HG03139 (cell line): ENCODE results near the gene ECPAS.
"Not testable (repeated sequence)": the region's sequence is repeated elsewhere in the genome, so short reads cannot be mapped to it uniquely, and the experiment has no call there.

Experiments
- ATAC-seq: cut with Tn5 transposase; IDR thresholded peaks from one replicate; pipeline ENCODE4 v1.9.1; 2021; ENCODE audit not compliant: unreplicated experiment

The ECPAS gene

GRCh38 chr9:111413996-111414395 lies 70.2 kb downstream of the ECPAS start:
- ATAC-seq, result no peak

GRCh38 chr9:111412280-111412679 lies 71.9 kb downstream of the ECPAS start:
- ATAC-seq, result no peak

DNA sequence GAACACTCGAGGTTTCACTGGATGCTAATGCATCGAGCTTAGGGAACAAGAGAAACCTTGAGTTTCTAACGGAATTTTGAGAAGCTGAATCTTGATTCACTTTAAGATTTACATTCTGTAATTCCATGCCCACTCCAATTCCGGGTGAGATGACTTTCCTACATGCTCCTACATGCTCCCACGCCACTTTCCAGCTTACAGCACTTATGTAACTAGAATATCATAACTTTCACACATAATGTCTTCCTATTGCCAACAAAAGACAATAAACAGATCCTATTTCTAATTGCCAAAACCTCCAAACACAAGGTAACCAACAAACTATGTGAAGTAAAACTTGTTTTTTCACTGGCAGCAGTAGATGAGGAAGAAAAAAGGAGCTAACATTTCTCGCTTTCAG lies 72.9 kb downstream of the ECPAS start:
- no peak for ATAC-seq

GRCh38 chr9:111407813-111408212 lies 76.4 kb downstream of the ECPAS start:
- ATAC-seq, result no peak

GRCh38 chr9:111405701-111406100 lies 78.5 kb downstream of the ECPAS start:
- no peak for ATAC-seq

DNA sequence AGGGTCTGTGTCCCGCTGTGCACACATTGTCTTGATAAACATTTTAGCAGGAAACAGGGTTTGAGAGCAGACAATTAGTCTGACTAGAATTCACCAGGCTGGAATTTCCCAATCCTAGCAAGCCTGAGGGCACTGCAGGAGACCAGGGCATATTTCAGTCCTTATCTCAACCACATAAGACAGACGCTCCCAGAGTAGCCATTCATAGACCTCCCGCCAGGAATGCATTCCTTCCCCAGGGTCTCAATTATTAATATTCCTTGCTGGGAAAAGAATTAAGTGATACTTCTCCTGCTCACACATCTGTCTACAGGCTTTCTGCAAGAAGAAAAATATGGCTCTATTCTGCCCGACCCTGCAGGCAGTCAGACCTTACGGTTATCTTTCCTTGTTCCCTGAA lies 82.7 kb downstream of the ECPAS start:
- not testable (repeated sequence) for ATAC-seq

- ATAC-seq, result no peak
Measured at GRCh38 chr9:111400564-111400898, 83.7 kb downstream of the ECPAS start.

- no peak for ATAC-seq
Measured at GRCh38 chr9:111399772-111400563, 84.2 kb downstream of the ECPAS start.

DNA sequence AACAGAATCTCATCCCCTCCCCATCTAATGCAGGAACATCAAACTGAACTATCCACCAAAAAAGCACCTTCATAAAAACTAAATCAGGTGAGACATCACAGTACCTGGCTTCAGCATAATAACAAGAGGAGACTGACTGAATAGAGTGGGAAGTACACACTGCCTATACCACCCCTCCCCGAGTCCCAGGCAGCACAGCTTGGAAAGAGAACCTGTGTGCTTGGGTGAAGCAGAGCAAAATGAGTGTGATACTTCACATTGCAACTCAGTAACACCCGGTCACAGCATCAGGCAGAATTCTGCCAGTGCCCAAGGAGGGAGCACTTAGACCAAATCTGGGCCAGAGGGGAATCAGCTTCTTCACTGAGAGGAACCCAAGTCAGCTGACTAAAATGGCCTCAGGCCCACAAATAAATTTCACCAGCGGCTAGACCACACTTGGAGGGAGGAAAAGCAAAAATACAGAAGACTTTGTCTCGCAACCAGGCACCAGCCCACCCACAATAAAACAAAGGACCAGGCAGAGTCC lies 84.9 kb downstream of the ECPAS start:
- ATAC-seq, result no peak

DNA sequence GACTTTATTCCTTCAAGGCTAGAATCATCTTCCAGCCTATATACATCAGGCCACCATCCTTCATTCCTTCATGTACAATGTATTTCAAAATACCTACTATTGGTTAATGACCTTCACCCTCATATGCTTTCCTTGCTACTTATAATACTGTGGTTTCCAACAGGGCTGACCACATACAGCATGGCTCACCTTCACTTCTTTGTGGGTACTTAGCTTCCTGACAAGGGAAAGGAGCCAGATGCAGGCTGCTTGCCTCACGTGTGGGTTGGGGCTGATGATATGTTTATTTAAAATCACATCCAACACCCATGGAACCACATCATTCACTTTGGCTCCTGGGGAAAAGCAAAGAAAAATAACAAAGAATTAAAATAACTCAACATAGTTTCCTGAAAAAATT lies 90.2 kb downstream of the ECPAS start:
- ATAC-seq, result no peak

- ATAC-seq, result no peak
Measured at GRCh38 chr9:111389406-111389805, 94.8 kb downstream of the ECPAS start.

DNA sequence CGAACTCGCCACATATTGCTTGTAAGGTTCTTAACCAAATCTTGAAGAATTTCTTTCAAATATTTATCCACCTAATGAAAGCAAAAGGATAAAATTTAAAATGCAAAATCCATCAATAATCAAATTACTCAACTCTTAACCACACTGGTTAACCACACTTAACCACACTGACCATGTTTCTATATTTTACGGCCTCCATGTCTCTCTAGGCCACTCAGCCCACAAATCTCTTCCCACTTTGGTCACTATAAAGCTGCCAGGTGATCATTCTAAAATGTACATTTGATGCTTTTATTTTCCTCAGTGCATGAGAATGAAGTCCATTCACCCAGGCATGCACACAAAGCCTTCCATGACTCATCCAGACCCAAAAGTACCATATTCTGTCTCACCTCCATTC lies 97.8 kb downstream of the ECPAS start:
- ATAC-seq, result no peak

- ATAC-seq, result no peak
Measured at GRCh38 chr9:111381006-111381405, 103.2 kb downstream of the ECPAS start.

DNA sequence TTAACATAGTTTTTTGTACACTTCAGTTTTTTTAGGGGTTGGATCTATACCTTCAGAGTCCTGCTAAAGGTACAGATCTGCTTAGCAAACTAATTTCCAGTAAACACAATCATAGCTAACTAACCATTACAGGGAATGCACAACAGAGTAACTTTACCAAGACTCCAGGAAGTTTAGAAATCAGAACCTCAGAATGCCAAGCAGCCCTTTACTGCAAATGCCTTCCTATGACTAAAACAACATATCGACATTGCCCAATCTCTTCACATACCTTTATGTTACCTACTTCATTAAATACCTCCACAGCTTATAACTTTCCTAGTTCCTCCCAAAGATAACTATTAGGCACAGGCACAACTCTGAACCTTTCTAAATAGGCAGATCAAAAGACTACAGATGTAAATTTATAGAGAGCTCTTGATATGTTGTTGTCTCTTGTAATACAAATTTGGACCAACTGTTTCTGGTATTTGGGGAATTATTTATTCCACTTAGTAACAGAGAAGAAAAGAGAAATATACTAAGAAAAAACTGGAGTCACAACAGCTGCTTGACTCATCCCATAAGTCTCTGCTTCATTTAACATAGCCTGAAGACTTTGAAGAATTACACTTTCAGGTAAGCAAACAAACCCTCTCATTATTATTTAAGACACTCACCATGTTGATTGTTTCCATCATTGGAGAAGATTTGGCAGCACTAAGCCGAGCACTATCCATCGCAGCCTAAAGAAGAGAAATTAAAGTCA lies 108.2 kb downstream of the ECPAS start:
- ATAC-seq, result no peak

DNA sequence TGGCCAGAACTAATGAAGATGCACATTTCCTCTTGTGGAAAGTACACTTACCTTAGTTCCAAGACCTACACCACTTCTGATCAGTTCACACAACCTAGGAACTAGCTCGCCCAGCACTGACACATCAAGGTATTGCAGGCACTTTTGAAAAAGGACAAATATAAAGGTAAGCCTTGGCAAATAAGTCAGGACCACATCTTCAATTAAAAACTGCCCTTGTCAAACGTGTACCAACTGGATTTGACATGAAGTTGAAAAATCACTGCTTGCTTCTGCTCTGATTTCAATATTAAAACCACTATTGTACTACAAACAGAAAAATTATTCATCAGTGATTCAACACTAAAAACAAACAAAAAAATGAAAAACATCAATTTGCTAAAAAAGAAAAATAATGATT lies 109.1 kb downstream of the ECPAS start:
- no peak for ATAC-seq

- no peak for ATAC-seq
Measured at GRCh38 chr9:111372297-111372696, 111.9 kb downstream of the ECPAS start.

GRCh38 chr9:111366978-111367377 lies 117.2 kb downstream of the ECPAS start:
- no peak for ATAC-seq

GRCh38 chr9:111362526-111362925 lies 121.7 kb downstream of the ECPAS start:
- no peak for ATAC-seq

- no peak for ATAC-seq
Measured at GRCh38 chr9:111360881-111361280, 123.3 kb downstream of the ECPAS start.

DNA sequence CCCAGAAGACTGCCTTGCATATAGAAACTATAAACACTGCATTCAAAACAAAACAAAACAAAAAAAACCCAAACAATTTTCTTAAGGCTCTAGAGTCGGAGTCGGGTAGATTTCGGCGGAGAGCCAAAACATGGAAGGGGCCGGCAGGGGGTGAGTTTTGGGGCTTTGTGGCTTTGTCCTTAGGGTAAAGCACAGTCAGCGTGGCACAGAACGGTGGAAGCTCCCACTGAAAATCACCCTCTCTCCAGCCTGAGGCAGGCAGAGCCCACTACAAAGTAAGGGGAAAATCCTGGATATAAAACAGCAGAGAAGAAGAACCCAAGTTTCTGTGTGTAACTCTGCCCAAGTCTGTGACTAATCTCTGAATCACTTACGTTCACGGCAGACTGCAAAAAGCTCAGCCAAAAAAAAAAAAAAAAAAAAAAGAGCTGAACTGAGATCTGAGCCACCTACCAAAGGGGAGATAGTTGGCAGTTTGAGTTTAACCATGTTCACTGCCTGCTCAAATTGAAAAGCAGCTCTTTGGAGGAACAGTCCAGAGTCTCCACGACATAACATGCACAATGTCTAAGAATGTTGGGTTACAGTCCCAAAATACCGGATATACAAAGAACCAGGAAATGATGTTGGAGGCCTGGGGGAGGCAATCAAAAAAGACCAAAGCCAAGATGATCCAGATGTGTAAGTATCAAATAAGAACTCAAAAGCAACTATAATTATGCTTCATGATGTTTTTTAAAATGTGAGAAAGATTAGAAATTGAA lies 127.5 kb downstream of the ECPAS start:
- ATAC-seq, result no peak

DNA sequence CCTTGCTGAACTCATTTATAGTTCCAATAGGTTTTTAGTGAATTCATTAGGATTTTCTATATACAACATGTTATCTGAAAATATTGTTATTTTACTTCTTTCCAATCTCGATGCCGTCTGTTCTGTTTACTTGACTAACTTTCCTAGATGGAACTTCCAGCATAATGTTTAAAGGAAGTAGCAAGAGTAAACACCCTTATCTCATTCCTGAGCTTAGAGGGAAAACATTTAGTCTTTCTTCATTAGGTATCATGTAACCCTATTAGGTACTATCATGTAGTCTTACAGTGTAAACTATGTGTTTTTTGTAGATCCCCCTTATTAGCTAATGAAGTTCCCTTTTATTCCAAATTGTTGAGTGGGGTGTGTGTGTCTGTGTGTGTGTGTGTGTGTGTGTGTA lies 131.6 kb downstream of the ECPAS start:
- ATAC-seq, result no peak

- ATAC-seq, result no peak
Measured at GRCh38 chr9:111350556-111350955, 133.6 kb downstream of the ECPAS start.
